ENCODE measurements around the gene DNAJC18.

The DNAJC18 gene

DNA sequence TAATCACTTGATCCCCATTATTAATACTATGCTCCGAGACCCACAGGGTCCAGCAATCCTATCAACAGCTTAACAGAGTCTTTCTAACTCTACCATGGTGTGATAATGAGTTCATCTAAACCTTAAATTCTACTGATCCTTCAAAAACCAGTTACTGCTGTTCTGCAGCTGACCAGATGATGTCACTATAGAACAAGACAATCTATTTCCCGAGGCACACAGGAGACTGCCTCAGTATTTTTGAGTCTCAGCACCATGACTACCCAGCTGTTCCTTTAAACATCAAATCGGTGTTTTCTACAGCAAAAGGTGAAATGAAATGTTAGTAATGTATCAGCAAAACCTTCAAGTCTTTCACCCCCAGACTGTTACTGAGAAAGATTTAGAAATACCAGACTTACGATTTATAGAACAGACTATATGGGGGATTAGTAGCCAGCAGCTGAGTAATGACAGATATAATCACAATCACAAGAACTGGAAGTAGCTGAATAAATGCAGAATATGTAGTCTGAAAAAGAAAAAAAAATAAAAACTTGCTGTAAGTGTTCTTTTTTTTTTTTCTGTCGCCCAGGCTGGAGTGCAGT lies 16.9 kb downstream of the DNAJC18 start:
- no peak overlapping the region for H3K9ac ChIP-seq (ENCODE audit: insufficient read length)
- H3K27ac ChIP-seq: no peak overlapping the region
- DNase-seq (ENCODE audit: low read depth, low spot score): no peak
- no peak overlapping the region for H3K4me3 ChIP-seq
- H3K36me3 ChIP-seq (ENCODE audit: insufficient read depth, low read length): no peaks in the 10 kb centered on the region
- TF ChIP-seq POLR2AphosphoS5 (IDR thresholded peaks at IDR 0.05; ENCODE audit: borderline replicate concordance, low read depth, low read length): no peak
- TF ChIP-seq EZH2 (IDR thresholded peaks at IDR 0.05): no peak
- TF ChIP-seq FOXP2 (optimal IDR thresholded peaks at IDR 0.05; ENCODE audit: control extremely low read depth, extremely low read length, insufficient read depth): no peak
- no peaks in the 10 kb centered on the region for H3K9me3 ChIP-seq (ENCODE audit: low read depth, low read length)

DNA sequence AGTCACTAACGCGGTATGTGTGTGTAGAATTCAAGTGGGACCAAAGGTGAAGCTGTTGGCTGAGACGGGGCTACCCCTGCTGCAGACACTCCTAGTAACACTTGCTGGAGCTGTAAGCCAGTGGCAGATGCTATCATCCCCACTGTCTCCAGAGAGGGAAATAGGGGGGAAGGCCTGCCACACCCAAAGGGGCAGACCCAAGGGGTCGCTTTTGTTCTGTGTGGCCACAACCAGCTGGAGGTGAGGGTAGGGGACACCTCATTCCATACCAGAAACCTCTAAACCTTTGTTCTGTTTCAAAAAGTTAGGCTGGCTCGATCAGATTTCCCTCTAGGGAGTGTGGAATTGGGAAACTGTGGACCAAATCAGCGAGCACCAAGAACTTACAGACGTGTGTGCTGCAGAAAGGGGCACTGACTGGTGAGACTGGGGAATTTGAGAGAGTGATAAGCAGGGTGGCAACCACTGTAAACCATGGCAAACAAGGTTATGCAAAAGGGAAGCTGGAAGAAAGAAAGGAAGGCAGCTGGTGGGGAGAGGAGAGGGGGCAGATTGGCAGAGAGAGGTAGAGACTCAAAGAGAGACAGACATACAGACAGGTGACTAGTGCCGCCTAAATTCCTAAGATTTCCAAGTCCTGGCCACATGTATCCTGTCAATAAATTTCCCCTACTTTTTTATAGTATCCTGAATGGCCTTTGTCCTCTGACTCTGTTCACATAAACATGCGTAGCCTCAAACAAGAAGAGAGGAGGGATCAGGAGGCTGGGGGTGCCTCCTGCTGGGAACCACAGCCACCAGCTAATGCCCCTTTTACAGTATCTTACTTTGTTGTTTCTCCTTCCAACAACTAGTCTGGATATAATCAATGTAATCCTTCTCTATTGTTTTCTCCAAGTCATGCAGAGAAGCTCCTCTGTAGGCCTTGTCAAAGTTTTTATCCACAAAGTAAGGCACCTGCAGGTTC lies 19.8 kb downstream of the DNAJC18 start:
- no peak for TF ChIP-seq FOXP2 (optimal IDR thresholded peaks at IDR 0.05; ENCODE audit: control extremely low read depth, extremely low read length, insufficient read depth)
- no peak for TF ChIP-seq POLR2AphosphoS5 (IDR thresholded peaks at IDR 0.05; ENCODE audit: borderline replicate concordance, low read depth, low read length)
- no peak for TF ChIP-seq EZH2 (IDR thresholded peaks at IDR 0.05)
- no peaks in the 10 kb centered on the region for H3K36me3 ChIP-seq (ENCODE audit: insufficient read depth, low read length)
- no peaks in the 10 kb centered on the region for H3K9me3 ChIP-seq (ENCODE audit: low read depth, low read length)
- DNase-seq (ENCODE audit: low read depth, low spot score): no peak
- no peak overlapping the region for H3K9ac ChIP-seq (ENCODE audit: insufficient read length)
- no peak overlapping the region for H3K4me3 ChIP-seq
- H3K27ac ChIP-seq: no peak overlapping the region

DNA sequence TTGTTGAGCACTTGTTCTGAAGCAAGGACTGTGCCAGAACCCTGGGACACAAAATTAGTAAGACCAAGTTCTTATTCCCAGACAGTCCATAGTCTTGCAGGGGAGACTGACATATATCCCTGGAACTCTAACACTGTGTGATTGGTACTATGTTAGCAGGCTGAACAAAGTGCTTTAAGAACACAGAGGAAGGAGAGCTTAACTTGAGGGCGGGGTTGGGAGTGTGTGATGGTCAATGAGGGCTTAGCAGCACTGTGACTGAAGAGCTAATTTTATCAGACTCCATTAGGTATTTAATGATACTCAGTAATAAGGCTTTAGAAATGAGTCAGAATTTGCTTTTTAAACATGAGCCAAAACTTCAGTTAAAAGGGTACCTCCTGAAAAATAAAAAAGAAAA lies 20.5 kb downstream of the DNAJC18 start:
- TF ChIP-seq FOXP2 (optimal IDR thresholded peaks at IDR 0.05; ENCODE audit: control extremely low read depth, extremely low read length, insufficient read depth) (no peak), EZH2 (IDR thresholded peaks at IDR 0.05) (no peak), POLR2AphosphoS5 (IDR thresholded peaks at IDR 0.05; ENCODE audit: borderline replicate concordance, low read depth, low read length) (no peak)
- DNase-seq (ENCODE audit: low read depth, low spot score): no peak
- Histone ChIP-seq H3K9ac (ENCODE audit: insufficient read length) (no peak overlapping the region), H3K4me3 (no peak overlapping the region), H3K36me3 (ENCODE audit: insufficient read depth, low read length) (no peaks in the 10 kb centered on the region), H3K9me3 (ENCODE audit: low read depth, low read length) (no peaks in the 10 kb centered on the region), H3K27ac (no peak overlapping the region)

- Histone ChIP-seq H3K36me3 (ENCODE audit: insufficient read depth, low read length) (no peaks in the 10 kb centered on the region), H3K4me3 (no peak overlapping the region), H3K9ac (ENCODE audit: insufficient read length) (no peak overlapping the region), H3K9me3 (ENCODE audit: low read depth, low read length) (no peaks in the 10 kb centered on the region), H3K27ac (no peak overlapping the region)
- TF ChIP-seq POLR2AphosphoS5 (IDR thresholded peaks at IDR 0.05; ENCODE audit: borderline replicate concordance, low read depth, low read length): no peak
- TF ChIP-seq FOXP2 (optimal IDR thresholded peaks at IDR 0.05; ENCODE audit: control extremely low read depth, extremely low read length, insufficient read depth): no peak
- no peak for TF ChIP-seq EZH2 (IDR thresholded peaks at IDR 0.05)
- no peak for DNase-seq (ENCODE audit: low read depth, low spot score)
These were observed 22.1 kb downstream of the DNAJC18 start for GRCh38 chr5:139417214-139417613.

- TF ChIP-seq POLR2AphosphoS5 (IDR thresholded peaks at IDR 0.05; ENCODE audit: borderline replicate concordance, low read depth, low read length) (no peak), EZH2 (IDR thresholded peaks at IDR 0.05) (no peak), FOXP2 (optimal IDR thresholded peaks at IDR 0.05; ENCODE audit: control extremely low read depth, extremely low read length, insufficient read depth) (no peak)
- H3K9ac ChIP-seq (ENCODE audit: insufficient read length): no peak overlapping the region
- no peaks in the 10 kb centered on the region for H3K36me3 ChIP-seq (ENCODE audit: insufficient read depth, low read length)
These were observed 22.7 kb downstream of the DNAJC18 start for GRCh38 chr5:139416651-139417050.

DNA sequence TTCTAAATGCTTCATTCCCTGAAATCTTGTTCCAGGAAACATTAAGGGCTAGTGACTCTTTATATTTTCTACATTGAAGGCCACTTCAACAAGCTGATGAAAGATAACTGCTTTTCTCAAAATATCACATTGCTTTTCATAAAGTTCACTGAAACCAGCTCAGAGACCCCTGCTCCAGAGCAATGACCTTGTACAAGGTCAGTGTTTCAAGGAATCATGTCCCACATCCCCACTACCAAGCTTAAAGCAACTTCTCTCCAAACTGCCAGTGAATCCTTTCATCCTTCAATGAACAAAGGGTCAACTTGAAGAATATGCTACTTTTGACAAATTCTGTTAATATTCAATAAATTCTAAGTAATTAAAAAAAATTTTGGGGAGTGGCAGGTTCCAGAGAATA lies 23.5 kb downstream of the DNAJC18 start:
- TF ChIP-seq EZH2 (IDR thresholded peaks at IDR 0.05): no peak
- TF ChIP-seq FOXP2 (optimal IDR thresholded peaks at IDR 0.05; ENCODE audit: control extremely low read depth, extremely low read length, insufficient read depth): no peak
- Histone ChIP-seq H3K9ac (ENCODE audit: insufficient read length) (no peak overlapping the region), H3K36me3 (ENCODE audit: insufficient read depth, low read length) (no peaks in the 10 kb centered on the region), H3K4me3 (no peak overlapping the region), H3K27ac (no peak overlapping the region), H3K9me3 (ENCODE audit: low read depth, low read length) (no peaks in the 10 kb centered on the region)
- DNase-seq (ENCODE audit: low read depth, low spot score): no peak

More at GRCh38 chr5:139416651-139417050, 22.7 kb downstream of the DNAJC18 start:
- Histone ChIP-seq H3K4me3 (no peak overlapping the region), H3K9me3 (ENCODE audit: low read depth, low read length) (no peaks in the 10 kb centered on the region), H3K27ac (no peak overlapping the region)
- no peak for DNase-seq (ENCODE audit: low read depth, low spot score)

GRCh38 chr5:139415221-139415861 lies 24.0 kb downstream of the DNAJC18 start:
- H3K36me3 ChIP-seq (ENCODE audit: insufficient read depth, low read length): no peaks in the 10 kb centered on the region
- H3K4me3 ChIP-seq: no peak overlapping the region
- no peak overlapping the region for H3K9ac ChIP-seq (ENCODE audit: insufficient read length)
- DNase-seq (ENCODE audit: low read depth, low spot score): no peak
- H3K27ac ChIP-seq: no peak overlapping the region
- TF ChIP-seq EZH2 (IDR thresholded peaks at IDR 0.05) (no peak), POLR2AphosphoS5 (IDR thresholded peaks at IDR 0.05; ENCODE audit: borderline replicate concordance, low read depth, low read length) (no peak), FOXP2 (optimal IDR thresholded peaks at IDR 0.05; ENCODE audit: control extremely low read depth, extremely low read length, insufficient read depth) (no peak)
- H3K9me3 ChIP-seq (ENCODE audit: low read depth, low read length): no peaks in the 10 kb centered on the region

DNA sequence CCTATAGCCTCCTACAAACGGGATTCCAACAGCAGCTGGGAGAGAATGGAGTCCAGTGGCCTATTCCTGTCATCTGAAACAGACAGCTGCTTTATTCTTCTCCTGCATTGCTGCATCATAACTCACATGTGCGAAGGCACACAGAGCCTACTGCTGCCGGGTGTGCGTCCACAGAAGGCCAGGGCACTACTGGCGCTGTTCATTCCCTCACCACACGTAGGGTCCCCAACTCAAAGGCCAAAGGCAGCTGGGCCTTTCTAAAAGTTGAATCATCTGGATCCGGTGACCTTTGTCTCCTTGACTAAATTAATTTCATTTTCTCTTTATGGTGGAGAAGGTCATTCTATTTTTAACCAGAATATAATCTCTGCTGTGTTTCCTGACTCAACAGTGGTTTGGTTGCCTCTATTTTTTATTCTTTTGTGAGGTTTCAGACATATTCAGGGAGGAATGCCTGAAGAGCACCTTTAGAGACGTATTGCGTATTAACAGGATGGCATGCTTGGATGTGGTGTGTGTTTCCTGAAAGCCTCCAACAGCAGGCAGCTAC lies 24.7 kb downstream of the DNAJC18 start:
- H3K27ac ChIP-seq: no peak overlapping the region; the same call in 1 of the 2 replicates
- no peak overlapping the region for H3K9ac ChIP-seq (ENCODE audit: insufficient read length)
- no peak for DNase-seq (ENCODE audit: low read depth, low spot score)
- no peak for TF ChIP-seq FOXP2 (optimal IDR thresholded peaks at IDR 0.05; ENCODE audit: control extremely low read depth, extremely low read length, insufficient read depth)
- TF ChIP-seq POLR2AphosphoS5 (IDR thresholded peaks at IDR 0.05; ENCODE audit: borderline replicate concordance, low read depth, low read length): no peak
- no peak for TF ChIP-seq EZH2 (IDR thresholded peaks at IDR 0.05)
- no peak overlapping the region for H3K4me3 ChIP-seq
- no peaks in the 10 kb centered on the region for H3K9me3 ChIP-seq (ENCODE audit: low read depth, low read length)
- no peaks in the 10 kb centered on the region for H3K36me3 ChIP-seq (ENCODE audit: insufficient read depth, low read length)

Measured in SK-N-MC (cell line).